SU-DHL-6 (cell line): ENCODE data around the gene TMEM9.

Experiments used
- EZH2phosphoT487 ChIP-seq: fragments of 200-600 bp; sonication (generic), shearing (Covaris generic); conservative IDR thresholded peaks from 2 replicates; pipeline ENCODE4 v1.6.1; 2018; ENCODE audit warnings: mild to moderate bottlenecking, antibody characterized with exemption, low read length, moderate library complexity, mixed read lengths
- TF ChIP-seq, protein P1 (sequence below): fragments of 200-600 bp; sonication (generic); IDR thresholded peaks from one replicate; pipeline ENCODE4 v1.5.1; 2017; ENCODE audit warnings: antibody characterized with exemption, mild to moderate bottlenecking, low read length, moderate library complexity; ENCODE audit not compliant: insufficient read depth, poor library complexity, severe bottlenecking

DNA sequence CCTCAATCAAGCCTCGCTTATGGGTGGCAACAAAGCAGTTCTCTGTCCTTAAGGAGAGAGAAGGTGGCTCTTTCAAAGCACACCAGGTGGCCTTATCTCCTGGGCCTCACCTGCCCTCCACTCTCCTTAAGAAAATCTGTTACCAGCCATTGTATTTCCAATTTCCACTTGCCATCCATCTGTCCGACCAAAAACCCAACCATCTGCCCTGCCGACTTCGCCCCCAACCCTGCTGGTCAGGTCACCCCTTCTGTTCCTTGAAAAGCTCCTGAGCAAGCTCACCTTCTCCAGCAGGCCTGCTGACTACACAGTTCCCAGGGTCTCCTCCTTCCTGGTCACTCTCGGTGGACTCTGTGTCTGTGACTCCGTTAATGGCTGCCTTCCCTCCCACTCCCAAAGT lies 35.7 kb upstream of the TMEM9 start:
- TF ChIP-seq, protein P1, sequence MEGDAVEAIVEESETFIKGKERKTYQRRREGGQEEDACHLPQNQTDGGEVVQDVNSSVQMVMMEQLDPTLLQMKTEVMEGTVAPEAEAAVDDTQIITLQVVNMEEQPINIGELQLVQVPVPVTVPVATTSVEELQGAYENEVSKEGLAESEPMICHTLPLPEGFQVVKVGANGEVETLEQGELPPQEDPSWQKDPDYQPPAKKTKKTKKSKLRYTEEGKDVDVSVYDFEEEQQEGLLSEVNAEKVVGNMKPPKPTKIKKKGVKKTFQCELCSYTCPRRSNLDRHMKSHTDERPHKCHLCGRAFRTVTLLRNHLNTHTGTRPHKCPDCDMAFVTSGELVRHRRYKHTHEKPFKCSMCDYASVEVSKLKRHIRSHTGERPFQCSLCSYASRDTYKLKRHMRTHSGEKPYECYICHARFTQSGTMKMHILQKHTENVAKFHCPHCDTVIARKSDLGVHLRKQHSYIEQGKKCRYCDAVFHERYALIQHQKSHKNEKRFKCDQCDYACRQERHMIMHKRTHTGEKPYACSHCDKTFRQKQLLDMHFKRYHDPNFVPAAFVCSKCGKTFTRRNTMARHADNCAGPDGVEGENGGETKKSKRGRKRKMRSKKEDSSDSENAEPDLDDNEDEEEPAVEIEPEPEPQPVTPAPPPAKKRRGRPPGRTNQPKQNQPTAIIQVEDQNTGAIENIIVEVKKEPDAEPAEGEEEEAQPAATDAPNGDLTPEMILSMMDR = no peak
- TF ChIP-seq EZH2phosphoT487 = no peak
